Thyroid gland (tissue), 4 donors: Measurements from ENCODE around the gene ZDHHC3. TPM values are rescaled to one million over a fixed set of nuclear protein-coding genes. Genes with fewer than 3 reads are reported as not detected.
"Not testable (repeated sequence)": the region's sequence is repeated elsewhere in the genome, so short reads cannot be mapped to it uniquely, and the experiment has no call there.

ENCODE experiments used
- DNase-seq, 2 donors: peaks; one replicate each; pipeline ENCODE4 v3.0.0-alpha.2; 2019
- H3K27ac ChIP-seq, 3 donors: fragments of 200-600 bp; sonication (generic); 1 replicate in 2 of 3; 2 replicates in 1 of 3; pipeline ENCODE4 v1.5.1; 2016 to 2019; ENCODE audit warnings: mild to moderate bottlenecking in 1 of 3, moderate library complexity in 1 of 3
- H3K27me3 ChIP-seq: fragments of 200-600 bp; sonication (generic); one replicate; pipeline ENCODE4 v1.5.1; 2019
- H3K36me3 ChIP-seq, 2 donors: fragments of 200-600 bp; sonication (generic); one replicate each; pipeline ENCODE4 v1.5.1; 2016 to 2019
- H3K4me1 ChIP-seq, 2 donors: fragments of 200-600 bp; sonication (generic); one replicate each; pipeline ENCODE4 v1.5.1; 2017 to 2019
- H3K4me3 ChIP-seq, 3 donors: fragments of 200-600 bp; sonication (generic); replicated peaks in 1 of 3; 1 replicate in 2 of 3; 2 replicates in 1 of 3; pipeline ENCODE4 v1.5.1; 2016; ENCODE audit warnings: mild to moderate bottlenecking in 1 of 3
- H3K9me3 ChIP-seq: fragments of 200-600 bp; sonication (generic); one replicate; pipeline ENCODE4 v1.5.1; 2017
- POLR2A ChIP-seq, 2 donors: fragments of 450-650 bp; IDR thresholded peaks; one replicate each; pipeline ENCODE4 v1.6.1; 2017; ENCODE audit warnings: antibody characterized with exemption in 2 of 2, mild to moderate bottlenecking in 2 of 2, moderate library complexity in 1 of 2
- whole genome bisulfite sequencing, 2 donors: methylation state at CpG; one replicate each; pipeline ENCODE4 v1.1.5; 2017; 5-methylcytosine and 5-hydroxymethylcytosine counted together
- intact Hi-C: fragments of 100-400 bp; cut with DNase I; formaldehyde crosslinking; loops from one replicate; pipeline ENCODE4 v1.15.1; 2023
- total RNA-seq, 4 donors: library from RNA; depleted of rRNA; stranded (reverse); fragments of >200 nt; gene quantifications; one replicate each; pipeline ENCODE4 v1.2.3, GENCODE V29; 2016
- TF ChIP-seq, protein P1 (sequence below), 6 experiments: fragments of 200-600 bp in 3 of 6; fragments of 450-650 bp in 3 of 6; sonication (generic) in 3 of 6; IDR thresholded peaks; one replicate each; pipeline ENCODE4 v1.5.1; 2016 to 2019; ENCODE audit warnings: antibody characterized with exemption in 6 of 6, mild to moderate bottlenecking in 2 of 6, inconsistent platforms in 1 of 6, moderate library complexity in 1 of 6

ZDHHC3 gene
- total RNA-seq, 4 donors from 2014 or later: 46.0 to 94.3 (median 76.0) TPM

DNA sequence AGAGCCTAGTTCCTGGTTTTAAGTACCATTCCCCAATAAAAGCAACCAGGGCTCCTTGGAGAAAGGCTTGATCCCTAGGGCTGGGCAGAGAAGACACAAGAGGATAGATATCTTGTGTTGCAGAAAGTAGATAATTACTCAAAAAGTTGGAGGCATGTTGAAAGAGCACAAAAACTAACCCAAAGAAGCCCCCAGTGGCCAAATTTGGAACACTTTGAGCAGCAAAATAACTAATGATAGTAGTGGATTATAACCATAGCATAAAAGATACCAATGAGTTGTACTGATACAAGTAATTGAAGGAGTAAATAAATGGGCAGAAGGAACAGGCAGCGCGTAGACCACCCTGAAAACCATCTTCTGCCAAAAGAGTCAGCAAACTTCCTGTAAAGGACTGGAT lies 12.1 kb upstream of the ZDHHC3 start:
- H3K4me3 ChIP-seq: no peak overlapping the region
- no peaks in the 10 kb centered on the region for H3K27me3 ChIP-seq
- peaks cover 36 to 53% of the 10 kb centered on the region in 2 donors for H3K4me1 ChIP-seq
- intact Hi-C loops: loop anchor here (10.0 kb wide), 1 partner anchor 53 kb away; no protein-coding TSS in a partner anchor
- DNase-seq: no peak
- H3K9me3 ChIP-seq: no peaks in the 10 kb centered on the region
- WGBS, 2 donors: 87 to 94% methylated on average over 2 of the region's 2 CpGs
- H3K27ac ChIP-seq: no peak overlapping the region
- TF ChIP-seq, protein P1, sequence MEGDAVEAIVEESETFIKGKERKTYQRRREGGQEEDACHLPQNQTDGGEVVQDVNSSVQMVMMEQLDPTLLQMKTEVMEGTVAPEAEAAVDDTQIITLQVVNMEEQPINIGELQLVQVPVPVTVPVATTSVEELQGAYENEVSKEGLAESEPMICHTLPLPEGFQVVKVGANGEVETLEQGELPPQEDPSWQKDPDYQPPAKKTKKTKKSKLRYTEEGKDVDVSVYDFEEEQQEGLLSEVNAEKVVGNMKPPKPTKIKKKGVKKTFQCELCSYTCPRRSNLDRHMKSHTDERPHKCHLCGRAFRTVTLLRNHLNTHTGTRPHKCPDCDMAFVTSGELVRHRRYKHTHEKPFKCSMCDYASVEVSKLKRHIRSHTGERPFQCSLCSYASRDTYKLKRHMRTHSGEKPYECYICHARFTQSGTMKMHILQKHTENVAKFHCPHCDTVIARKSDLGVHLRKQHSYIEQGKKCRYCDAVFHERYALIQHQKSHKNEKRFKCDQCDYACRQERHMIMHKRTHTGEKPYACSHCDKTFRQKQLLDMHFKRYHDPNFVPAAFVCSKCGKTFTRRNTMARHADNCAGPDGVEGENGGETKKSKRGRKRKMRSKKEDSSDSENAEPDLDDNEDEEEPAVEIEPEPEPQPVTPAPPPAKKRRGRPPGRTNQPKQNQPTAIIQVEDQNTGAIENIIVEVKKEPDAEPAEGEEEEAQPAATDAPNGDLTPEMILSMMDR (IDR thresholded peaks at IDR 0.05): peak in 5 of 6 experiments; percentile 28 to 53 (median 35)
- no peak for TF ChIP-seq POLR2A (IDR thresholded peaks at IDR 0.05)
- H3K36me3 ChIP-seq: no peaks in the 10 kb centered on the region

DNA sequence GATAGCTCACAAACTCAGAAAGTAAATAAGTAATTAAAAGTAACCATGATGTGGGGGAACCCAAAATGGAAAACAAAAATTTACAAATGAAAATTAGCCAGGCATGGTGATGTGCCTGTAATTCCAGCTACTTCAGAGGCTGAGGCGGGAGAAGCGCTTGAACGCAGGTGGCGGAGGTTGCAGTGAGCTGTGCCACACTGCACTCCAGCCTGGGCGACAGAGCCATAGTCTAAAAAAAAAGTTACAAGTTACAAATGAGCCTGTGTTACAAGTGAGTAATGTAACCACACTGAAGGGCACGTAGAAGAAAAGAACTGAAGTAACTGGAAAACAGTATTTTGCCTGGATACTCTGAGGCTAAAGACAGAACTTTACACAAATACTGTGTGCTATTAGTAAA lies 11.4 kb upstream of the ZDHHC3 start:
- Histone ChIP-seq H3K27me3 (no peaks in the 10 kb centered on the region), H3K36me3 (no peaks in the 10 kb centered on the region), H3K4me3 (no peak overlapping the region), H3K27ac (peak overlapping the region in 1 of 3 donors; percentile 12), H3K4me1 (peaks cover 42 to 57% of the 10 kb centered on the region in 2 donors), H3K9me3 (no peaks in the 10 kb centered on the region)
- WGBS, 2 donors: 87 to 91% methylated on average over 6 of the region's 6 CpGs
- DNase-seq: peak; percentile 52 to 57
- intact Hi-C loops: loop anchor here (10.0 kb wide), 1 partner anchor 53 kb away; no protein-coding TSS in a partner anchor
- TF ChIP-seq, protein P1 (IDR thresholded peaks at IDR 0.05): no peak
- no peak for TF ChIP-seq POLR2A (IDR thresholded peaks at IDR 0.05)

DNA sequence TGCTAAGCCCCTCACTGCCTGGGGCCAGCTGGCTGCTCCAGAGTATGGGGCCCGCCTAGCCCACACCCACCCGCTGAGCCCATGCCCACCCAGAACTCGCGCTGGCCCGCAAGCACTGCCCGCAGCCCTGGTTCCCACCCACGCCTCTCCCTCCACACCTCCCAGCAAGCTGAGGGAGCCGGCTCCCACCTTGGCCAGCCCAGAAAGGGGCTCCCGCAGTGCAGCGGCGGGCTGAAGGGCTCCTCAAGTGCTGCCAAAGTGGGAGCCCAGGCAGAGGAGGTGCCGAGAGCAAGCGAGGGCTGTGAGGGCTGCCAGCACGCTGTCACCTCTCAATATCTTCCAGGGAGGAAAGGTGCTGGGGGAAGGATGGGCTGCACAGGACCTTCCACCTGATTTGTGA lies 10.4 kb upstream of the ZDHHC3 start:
- peaks cover 43 to 64% of the 10 kb centered on the region in 2 donors for H3K4me1 ChIP-seq
- intact Hi-C loops: loop anchor here (10.0 kb wide), 1 partner anchor 52 kb away; no protein-coding TSS in a partner anchor
- H3K27me3 ChIP-seq, H3K27ac ChIP-seq, H3K36me3 ChIP-seq, H3K4me3 ChIP-seq, H3K9me3 ChIP-seq, DNase-seq: not testable (repeated sequence)
- WGBS, 2 donors: 98% methylated on average over 8 to 13 of the region's 14 CpGs

DNA sequence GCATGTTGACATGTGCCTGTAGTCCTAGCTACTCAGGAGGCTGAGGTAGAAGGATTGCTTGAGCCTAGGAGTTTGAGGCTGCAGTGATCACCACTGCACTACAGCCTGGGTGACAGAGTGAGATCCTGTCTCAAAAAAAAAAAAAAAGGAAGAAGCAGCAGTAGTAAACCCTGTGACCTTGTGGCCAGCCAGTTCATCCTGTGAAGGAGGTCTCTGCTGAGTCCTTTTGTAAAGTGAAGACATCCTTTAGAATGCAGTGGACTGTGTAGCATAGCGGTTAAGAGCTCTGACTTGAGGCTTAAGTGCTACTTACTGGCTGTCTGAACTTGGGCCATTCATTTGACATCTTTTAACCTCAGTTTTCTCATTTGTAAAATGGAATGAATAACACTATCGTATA lies 8.4 kb upstream of the ZDHHC3 start:
- DNase-seq: peak; percentile 67
- no peaks in the 10 kb centered on the region for H3K9me3 ChIP-seq
- H3K36me3 ChIP-seq: no peaks in the 10 kb centered on the region
- H3K4me3 ChIP-seq: no peak overlapping the region
- intact Hi-C loops: loop anchor here (10.0 kb wide), 1 partner anchor 50 kb away; no protein-coding TSS in a partner anchor
- peak overlapping the region in 2 of 3 donors; percentile 83 to 88 for H3K27ac ChIP-seq
- 46 to 56% methylated on average over 2 of the region's 2 CpGs for WGBS, 2 donors
- H3K27me3 ChIP-seq: no peaks in the 10 kb centered on the region
- no peak for TF ChIP-seq POLR2A (IDR thresholded peaks at IDR 0.05)
- TF ChIP-seq, protein P1 (IDR thresholded peaks at IDR 0.05): no peak
- H3K4me1 ChIP-seq: peaks cover 43 to 84% of the 10 kb centered on the region in 2 donors

DNA sequence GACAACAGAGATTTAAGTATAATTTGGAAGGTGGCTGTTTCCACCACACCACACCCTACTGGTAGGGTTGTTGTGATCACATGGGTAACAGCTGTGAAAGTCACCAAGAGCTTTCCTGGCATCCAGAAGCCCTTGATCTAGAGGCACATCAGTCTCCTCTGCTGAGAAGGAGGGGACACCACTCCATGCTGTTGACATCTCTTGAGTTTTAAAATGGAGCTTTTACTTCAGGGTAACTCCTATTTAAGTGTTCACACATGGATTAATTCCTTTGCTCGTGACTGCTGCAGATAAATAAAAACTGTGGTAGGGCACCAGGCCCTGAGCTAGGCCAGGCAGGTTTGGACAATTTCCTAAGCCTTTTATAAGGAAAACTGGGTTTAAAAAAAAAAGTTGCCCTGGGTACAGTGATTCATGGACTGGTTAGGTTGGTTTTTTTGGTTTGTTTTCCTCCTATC lies 7.5 kb upstream of the ZDHHC3 start:
- H3K27me3 ChIP-seq: no peaks in the 10 kb centered on the region
- no peaks in the 10 kb centered on the region for H3K36me3 ChIP-seq
- no peak overlapping the region for H3K4me3 ChIP-seq
- TF ChIP-seq, protein P1 (IDR thresholded peaks at IDR 0.05): no peak
- TF ChIP-seq POLR2A (IDR thresholded peaks at IDR 0.05): no peak
- DNase-seq: peak; percentile 34 to 68
- WGBS, 2 donors: 19 to 43% methylated on average over 1 of the region's 1 CpG
- intact Hi-C loops: loop anchor here (10.0 kb wide), 1 partner anchor 49 kb away; no protein-coding TSS in a partner anchor
- no peaks in the 10 kb centered on the region for H3K9me3 ChIP-seq
- peaks cover 43 to 90% of the 10 kb centered on the region in 2 donors for H3K4me1 ChIP-seq
- peak overlapping the region; percentile 77 to 88 (median 83) for H3K27ac ChIP-seq
